CD14-positive monocyte (primary cell): ENCODE data around the gene THAP6. TPM values are rescaled to one million over a fixed set of nuclear protein-coding genes. Genes with fewer than 3 reads are reported as not detected.
"Not testable (repeated sequence)": the region's sequence is repeated elsewhere in the genome, so short reads cannot be mapped to it uniquely, and the experiment has no call there.

Experiments used
- DNase-seq, 3 donors: peaks; one replicate each; pipeline ENCODE4 v3.0.0-alpha.2; 2011 to 2022
- H2AFZ ChIP-seq: 2 replicates; pipeline ENCODE4 v1.6.0; 2012; ENCODE audit warnings: mild to moderate bottlenecking, low read depth, low read length, inconsistent platforms; ENCODE audit not compliant: insufficient read depth, poor library complexity, severe bottlenecking
- H3K27ac ChIP-seq, 2 donors: 1 replicate in 1 of 2; 2 replicates in 1 of 2; pipeline ENCODE4 v1.5.1; 2012 to 2013; ENCODE audit warnings: low read length in 2 of 2, control low read depth in 1 of 2, inconsistent platforms in 1 of 2, low read depth in 1 of 2, mild to moderate bottlenecking in 1 of 2
- H3K27me3 ChIP-seq, 2 donors: one replicate each; pipeline versions ENCODE4 v1.6.0 to v1.6.1; 2011 to 2013; ENCODE audit warnings: low read length in 2 of 2; ENCODE audit not compliant: control insufficient read depth in 2 of 2, insufficient read depth in 2 of 2
- H3K36me3 ChIP-seq, 2 donors: replicated peaks in 1 of 2; 1 replicate in 1 of 2; 2 replicates in 1 of 2; pipeline versions ENCODE4 v1.5.1 to v1.6.1; 2012 to 2013; ENCODE audit warnings: low read length in 2 of 2, control low read depth in 1 of 2, inconsistent platforms in 1 of 2, mild to moderate bottlenecking in 1 of 2; ENCODE audit not compliant: insufficient read depth in 2 of 2, control insufficient read depth in 1 of 2
- H3K4me1 ChIP-seq, 2 donors: 1 replicate in 1 of 2; 2 replicates in 1 of 2; pipeline versions ENCODE4 v1.5.1 to v1.6.1; 2012 to 2013; ENCODE audit warnings: low read length in 2 of 2, control low read depth in 1 of 2, inconsistent platforms in 1 of 2, mild to moderate bottlenecking in 1 of 2, moderate library complexity in 1 of 2; ENCODE audit not compliant: insufficient read depth in 2 of 2, control insufficient read depth in 1 of 2
- H3K4me2 ChIP-seq: replicated peaks from 2 replicates; pipeline ENCODE3; 2012; ENCODE audit warnings: low read length, moderate library complexity, mild to moderate bottlenecking; ENCODE audit not compliant: poor library complexity, severe bottlenecking; ENCODE audit errors: extremely low read depth
- H3K4me3 ChIP-seq, 3 experiments: fragments of 200-600 bp in 1 of 3; sonication (generic) in 1 of 3; replicated peaks in 1 of 3; 1 replicate in 2 of 3; 2 replicates in 1 of 3; pipeline ENCODE4 v1.5.1; 2011 to 2013; ENCODE audit warnings: low read length in 3 of 3, mild to moderate bottlenecking in 3 of 3, control low read depth in 2 of 3, low read depth in 2 of 3, inconsistent platforms in 1 of 3, moderate library complexity in 1 of 3
- H3K79me2 ChIP-seq: 2 replicates; pipeline ENCODE4 v1.6.0; 2012; ENCODE audit warnings: mild to moderate bottlenecking, control low read depth, inconsistent platforms, low read length, moderate library complexity; ENCODE audit not compliant: insufficient read depth
- H3K9ac ChIP-seq: 2 replicates; pipeline ENCODE4 v1.6.0; 2017; ENCODE audit warnings: low read length, mild to moderate bottlenecking; ENCODE audit not compliant: insufficient read depth, poor library complexity, severe bottlenecking
- H3K9me3 ChIP-seq, 2 donors: replicated peaks in 1 of 2; 1 replicate in 1 of 2; 2 replicates in 1 of 2; pipeline versions ENCODE4 v1.5.1 to v1.6.1; 2012 to 2013; ENCODE audit warnings: low read length in 2 of 2, control low read depth in 1 of 2; ENCODE audit not compliant: control insufficient read depth in 1 of 2, insufficient read depth in 1 of 2
- H4K20me1 ChIP-seq: 2 replicates; pipeline ENCODE4 v1.6.0; 2012; ENCODE audit warnings: mild to moderate bottlenecking, low read length, control low read depth, moderate library complexity; ENCODE audit not compliant: insufficient read depth
- H3K27ac Mint-ChIP-seq, 7 donors: one replicate each; pipeline ENCODE4 v1.8.0; 2020; ENCODE audit warnings: mild to moderate bottlenecking in 7 of 7, mixed read lengths in 7 of 7, moderate library complexity in 6 of 7, inconsistent platforms in 2 of 7
- H3K27me3 Mint-ChIP-seq, 3 donors: one replicate each; pipeline ENCODE4 v1.8.0; 2021 to 2022; ENCODE audit warnings: low read depth in 3 of 3, mild to moderate bottlenecking in 3 of 3, mixed read lengths in 3 of 3, moderate library complexity in 3 of 3, inconsistent platforms in 1 of 3
- H3K36me3 Mint-ChIP-seq, 2 donors: one replicate each; pipeline ENCODE4 v1.8.0; 2020; ENCODE audit warnings: mixed read lengths in 2 of 2, inconsistent platforms in 1 of 2, mild to moderate bottlenecking in 1 of 2
- H3K4me1 Mint-ChIP-seq: one replicate; pipeline ENCODE4 v1.8.0; 2020; ENCODE audit warnings: mild to moderate bottlenecking, mixed read lengths
- H3K4me3 Mint-ChIP-seq, 2 donors: one replicate each; pipeline ENCODE4 v1.8.0; 2020; ENCODE audit warnings: mild to moderate bottlenecking in 2 of 2, mixed read lengths in 2 of 2, moderate library complexity in 1 of 2
- H3K9me3 Mint-ChIP-seq, 7 donors: one replicate each; pipeline ENCODE4 v1.8.0; 2020 to 2022; ENCODE audit warnings: mixed read lengths in 7 of 7, mild to moderate bottlenecking in 6 of 7, moderate library complexity in 6 of 7, inconsistent platforms in 2 of 7
- CTCF ChIP-seq: fragments of 200-600 bp; IDR thresholded peaks from one replicate; pipeline ENCODE4 v1.8.0; 2022; ENCODE audit warnings: antibody characterized with exemption, mild to moderate bottlenecking
- WGBS: methylation state at CpG from one replicate; pipeline ENCODE4 v1.1.5; 2013; ENCODE audit warnings: missing lambda C conversion rate; ENCODE audit not compliant: insufficient coverage; 5-methylcytosine and 5-hydroxymethylcytosine counted together
- intact Hi-C, 2 donors: fragments of 100-400 bp; cut with micrococcal nuclease; formaldehyde crosslinking; loops; one replicate each; pipeline versions ENCODE4 v1.15.0 to v1.15.1; 2023
- polyA plus RNA-seq, 3 donors: library from polyadenylated mRNA; depleted of rRNA in 1 of 3; unstranded in 2 of 3; stranded (reverse) in 1 of 3; fragments of 300-500 nt in 2 of 3; fragments of >200 nt in 1 of 3; fragmentation: Illumina TruSeq in 2 of 3; gene quantifications; 1 replicate in 2 of 3; 2 replicates in 1 of 3; pipeline ENCODE4 v1.2.3, GENCODE V29; 2012 to 2021

The THAP6 gene
- polyA plus RNA-seq, 3 donors, result 2.3 to 6.1 (median 5.6) TPM

- no CpG with 5 or more reads among the region's 1 CpG for WGBS
- Histone ChIP-seq H2AFZ (no peak overlapping the region), H3K9ac (no peak overlapping the region), H3K27ac (no peak overlapping the region), H3K27me3 (no peaks in the 10 kb centered on the region), H3K4me1 (peaks cover 35 to 39% of the 10 kb centered on the region in 2 donors), H3K9me3 (no peaks in the 10 kb centered on the region), H4K20me1 (no peaks in the 10 kb centered on the region), H3K4me2 (no peak overlapping the region), H3K36me3 (peaks cover 17 to 38% of the 10 kb centered on the region in 2 donors), H3K79me2 (peaks cover 38% of the 10 kb centered on the region), H3K4me3 (no peak overlapping the region)
- Mint-ChIP-seq H3K4me3 (no peak overlapping the region), H3K27me3 (peaks cover 0 to 2% (median 0%) of the 10 kb centered on the region in 3 donors), H3K9me3 (peaks cover 0 to 1% (median 0%) of the 10 kb centered on the region in 7 donors), H3K4me1 (peaks cover 17% of the 10 kb centered on the region), H3K36me3 (peaks cover 38 to 41% of the 10 kb centered on the region in 2 donors), H3K27ac (no peak overlapping the region)
- no peak for DNase-seq
- TF ChIP-seq CTCF, result no peak
- intact Hi-C loops, result loop anchor here (10.0 kb wide), 1 partner anchor 209 kb away; the partner anchor contains the start of gene USO1 (in 2 of the 2)
Measured at GRCh38 chr4:75516144-75516543, 1.9 kb downstream of the THAP6 start.

- not testable (repeated sequence) for H3K27me3 Mint-ChIP-seq, H3K4me3 ChIP-seq, H2AFZ ChIP-seq, H3K27ac ChIP-seq, H3K4me2 ChIP-seq, H3K9me3 Mint-ChIP-seq, H3K9ac ChIP-seq, H3K27ac Mint-ChIP-seq, H4K20me1 ChIP-seq, H3K9me3 ChIP-seq, H3K4me3 Mint-ChIP-seq, DNase-seq, H3K27me3 ChIP-seq
- H3K36me3 Mint-ChIP-seq, result peaks cover 59 to 62% of the 10 kb centered on the region in 2 donors
- no CpG with 5 or more reads among the region's 7 CpGs for WGBS
- peaks cover 14% of the 10 kb centered on the region for H3K4me1 Mint-ChIP-seq
- H3K4me1 ChIP-seq, result peaks cover 8 to 10% of the 10 kb centered on the region in 2 donors
- intact Hi-C loops, result loop anchor here (10.0 kb wide), 1 partner anchor 205 kb away; the partner anchor contains the start of gene USO1 (in 2 of the 2)
- H3K36me3 ChIP-seq, result peaks cover 36 to 61% of the 10 kb centered on the region in 2 donors
- peaks cover 11% of the 10 kb centered on the region for H3K79me2 ChIP-seq
Measured at GRCh38 chr4:75519452-75519851, 5.2 kb downstream of the THAP6 start.
